Fibroblast of lung (primary cell): ENCODE measurements around the gene CD207. TPM values are rescaled to one million over a fixed set of nuclear protein-coding genes. Genes with fewer than 3 reads are reported as not detected.

Experiments
- DNase-seq, 2 donors: peaks; one replicate each; pipeline versions ENCODE4 v3.0.0 to v3.0.0-alpha.2; 2010; ENCODE audit warnings: low read depth in 2 of 2
- H2AFZ ChIP-seq: 2 replicates; pipeline ENCODE4 v1.5.1; 2012; ENCODE audit warnings: low read length, control low read depth, inconsistent platforms
- H3K27ac ChIP-seq: 2 replicates; pipeline ENCODE4 v1.5.1; 2011; ENCODE audit warnings: low read length, control low read depth; ENCODE audit not compliant: insufficient read depth
- H3K27me3 ChIP-seq: 2 replicates; pipeline ENCODE4 v1.5.1; 2011; ENCODE audit warnings: mild to moderate bottlenecking, low read length; ENCODE audit not compliant: control insufficient read depth, insufficient read depth
- H3K36me3 ChIP-seq: 2 replicates; pipeline ENCODE4 v1.5.1; 2011; ENCODE audit warnings: low read length; ENCODE audit not compliant: control insufficient read depth, insufficient read depth
- H3K4me1 ChIP-seq: 2 replicates; pipeline ENCODE4 v1.5.1; 2011; ENCODE audit warnings: low read length; ENCODE audit not compliant: control insufficient read depth, insufficient read depth; ENCODE audit errors: extremely low read depth
- H3K4me2 ChIP-seq: 2 replicates; pipeline ENCODE4 v1.5.1; 2011; ENCODE audit warnings: low read length, control low read depth; ENCODE audit not compliant: insufficient read depth; ENCODE audit errors: extremely low read depth
- H3K4me3 ChIP-seq, 4 experiments: fragments of 200-600 bp in 1 of 4; sonication (generic) in 1 of 4; replicated peaks in 1 of 4; 2 replicates each; pipeline ENCODE4 v1.5.1; 2011 to 2016; ENCODE audit warnings: low read length in 4 of 4, low read depth in 3 of 4, mild to moderate bottlenecking in 3 of 4, control low read depth in 2 of 4, inconsistent platforms in 1 of 4, mixed read lengths in 1 of 4; ENCODE audit not compliant: insufficient read depth in 1 of 4; ENCODE audit errors: control extremely low read depth in 1 of 4
- H3K79me2 ChIP-seq: 2 replicates; pipeline ENCODE4 v1.5.1; 2012; ENCODE audit warnings: mild to moderate bottlenecking, low read length, inconsistent platforms; ENCODE audit not compliant: control insufficient read depth, insufficient read depth
- H3K9ac ChIP-seq: 2 replicates; pipeline ENCODE4 v1.5.1; 2011; ENCODE audit warnings: mild to moderate bottlenecking, low read length, control low read depth; ENCODE audit not compliant: insufficient read depth
- H3K9me3 ChIP-seq: 2 replicates; pipeline ENCODE4 v1.5.1; 2012; ENCODE audit warnings: low read depth, low read length; ENCODE audit not compliant: control insufficient read depth, insufficient read depth
- H4K20me1 ChIP-seq: 2 replicates; pipeline ENCODE4 v1.5.1; 2011; ENCODE audit warnings: low read length; ENCODE audit not compliant: control insufficient read depth, insufficient read depth; ENCODE audit errors: extremely low read depth
- CTCF ChIP-seq, 2 donors: IDR thresholded peaks in 1 of 2; conservative IDR thresholded peaks in 1 of 2; 1 replicate in 1 of 2; 2 replicates in 1 of 2; pipeline ENCODE4 v1.5.1; 2011 to 2012; ENCODE audit warnings: low read length in 2 of 2, control low read depth in 1 of 2, inconsistent platforms in 1 of 2, low read depth in 1 of 2, mild to moderate bottlenecking in 1 of 2
- EZH2 ChIP-seq: IDR thresholded peaks from 2 replicates; pipeline ENCODE4 v1.5.1; 2012; ENCODE audit warnings: low read length, control low read depth, mild to moderate bottlenecking; ENCODE audit errors: missing control alignments
- polyA plus RNA-seq, 2 donors: library from polyadenylated mRNA; depleted of rRNA in 1 of 2; stranded (reverse) in 1 of 2; unstranded in 1 of 2; fragments of >200 nt; gene quantifications; 2 replicates each; pipeline ENCODE4 v1.2.1, GENCODE V29; 2011 to 2012; ENCODE audit warnings: missing spikeins in 1 of 2
- total RNA-seq: library from RNA; depleted of rRNA; stranded (reverse); fragments of >200 nt; gene quantifications from 2 replicates; pipeline ENCODE4 v1.2.1, GENCODE V29; 2014

The CD207 gene
- total and polyA plus RNA-seq, 2 donors (not counting 1 experiment from before 2014, with no cell fraction given): 0.03 TPM; not detected in 1

DNA sequence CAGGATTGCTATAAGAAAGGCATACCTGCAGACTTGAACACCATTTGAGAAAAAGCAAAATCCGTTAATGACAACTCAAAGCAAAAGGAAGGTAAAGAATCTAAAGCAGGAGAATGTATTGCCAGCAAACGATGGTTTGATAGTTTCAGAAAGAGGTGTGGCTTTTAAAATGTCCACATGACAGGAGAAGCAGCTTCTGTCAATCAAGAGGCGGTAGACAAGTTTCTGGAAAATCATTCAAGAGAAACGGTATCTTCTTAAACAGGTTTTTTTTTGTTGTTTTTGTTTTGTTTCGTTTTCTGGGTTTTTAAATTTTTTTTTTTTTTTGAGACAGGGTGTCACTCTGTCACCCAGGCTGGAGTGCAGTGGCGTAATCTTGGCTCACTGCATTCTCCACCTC, 29.0 kb downstream of the CD207 start:
- no peak overlapping the region for H3K9ac ChIP-seq
- H4K20me1 ChIP-seq: no peaks in the 10 kb centered on the region
- H2AFZ ChIP-seq: no peak overlapping the region
- H3K9me3 ChIP-seq: no peaks in the 10 kb centered on the region
- H3K36me3 ChIP-seq: no peaks in the 10 kb centered on the region
- no peak for TF ChIP-seq CTCF (conservative IDR thresholded peaks at IDR 0.05 in 1 of 2, IDR thresholded peaks at IDR 0.05 in 1 of 2; ENCODE audit: low read depth in 1 of 2, low read length in 2 of 2)
- TF ChIP-seq EZH2: no peak
- no peaks in the 10 kb centered on the region for H3K4me1 ChIP-seq
- no peaks in the 10 kb centered on the region for H3K79me2 ChIP-seq
- H3K4me3 ChIP-seq: no peak overlapping the region
- H3K4me2 ChIP-seq: no peak overlapping the region
- H3K27me3 ChIP-seq: peaks cover 2% of the 10 kb centered on the region
- no peak for DNase-seq
- no peak overlapping the region for H3K27ac ChIP-seq

GRCh38 chr2:70806013-70806412, 29.6 kb downstream of the CD207 start:
- H3K36me3 ChIP-seq: no peaks in the 10 kb centered on the region
- no peak for TF ChIP-seq CTCF (conservative IDR thresholded peaks at IDR 0.05 in 1 of 2, IDR thresholded peaks at IDR 0.05 in 1 of 2; ENCODE audit: low read depth in 1 of 2, low read length in 2 of 2)
- TF ChIP-seq EZH2: no peak

GRCh38 chr2:70801607-70802263, 33.9 kb downstream of the CD207 start:
- H2AFZ ChIP-seq: no peak overlapping the region
- no peak for DNase-seq
- no peaks in the 10 kb centered on the region for H3K79me2 ChIP-seq
- no peaks in the 10 kb centered on the region for H3K9me3 ChIP-seq
- H3K9ac ChIP-seq: no peak overlapping the region
- H3K27ac ChIP-seq: no peak overlapping the region
- no peaks in the 10 kb centered on the region for H3K27me3 ChIP-seq
- no peaks in the 10 kb centered on the region for H3K4me1 ChIP-seq
- no peaks in the 10 kb centered on the region for H3K36me3 ChIP-seq
- H3K4me2 ChIP-seq: no peak overlapping the region
- H3K4me3 ChIP-seq: no peak overlapping the region
- no peak for TF ChIP-seq CTCF (conservative IDR thresholded peaks at IDR 0.05 in 1 of 2, IDR thresholded peaks at IDR 0.05 in 1 of 2; ENCODE audit: low read depth in 1 of 2, low read length in 2 of 2)
- no peak for TF ChIP-seq EZH2
- no peaks in the 10 kb centered on the region for H4K20me1 ChIP-seq

More at GRCh38 chr2:70806013-70806412, 29.6 kb downstream of the CD207 start:
- Histone ChIP-seq H3K4me1 (no peaks in the 10 kb centered on the region), H3K4me2 (no peak overlapping the region), H3K27me3 (peaks cover 2% of the 10 kb centered on the region), H3K4me3 (no peak overlapping the region), H3K9ac (no peak overlapping the region), H3K27ac (no peak overlapping the region), H2AFZ (no peak overlapping the region), H4K20me1 (no peaks in the 10 kb centered on the region), H3K79me2 (no peaks in the 10 kb centered on the region), H3K9me3 (no peaks in the 10 kb centered on the region)
- DNase-seq: no peak
